ENCODE measurements around the gene HMGCS2. TPM values are rescaled to one million over a fixed set of nuclear protein-coding genes. Genes with fewer than 3 reads are reported as not detected.

The HMGCS2 gene
- total and polyA plus RNA-seq, 10 of the 15 experiments (the other 5 are each of a cell fraction or from before 2014, with no cell fraction given), result 0.49 TPM; not detected in 9

- intact Hi-C loops (cut with micrococcal nuclease; ENCODE audit: unreplicated experiment), result no loop called here
- in situ Hi-C loops (cut with MboI), result no loop called here
- DNase-seq (ENCODE audit: low read depth, low spot score), result no peak
- 30% methylated on average over 1 of the region's 1 CpG for WGBS (ENCODE audit: insufficient coverage, insufficient replicate concordance, low lambda C conversion rate, missing lambda C conversion rate)
- no peak for TF ChIP-seq EZH2 (IDR thresholded peaks at IDR 0.05; ENCODE audit: borderline replicate concordance, control insufficient read depth, low read depth, low read length)
- no peak for TF ChIP-seq PML (IDR thresholded peaks at IDR 0.05; ENCODE audit: low read length)
- no peak for TF ChIP-seq MAX (IDR thresholded peaks at IDR 0.05; ENCODE audit: low read depth, low read length)
- TF ChIP-seq LARP7 (IDR thresholded peaks at IDR 0.05), result no peak
- TF ChIP-seq ZZZ3 (IDR thresholded peaks at IDR 0.05; ENCODE audit: control insufficient read depth, insufficient read length, low read depth), result no peak
- TF ChIP-seq BCL11A (IDR thresholded peaks at IDR 0.05; ENCODE audit: low read depth, low read length), result no peak
- TF ChIP-seq IRF4 (IDR thresholded peaks at IDR 0.05; ENCODE audit: low read depth, low read length), result no peak
- TF ChIP-seq ATF7 (IDR thresholded peaks at IDR 0.05; ENCODE audit: low read depth), result no peak
- Histone ChIP-seq H3K4me3 (no peak overlapping the region), H3K79me2 (ENCODE audit: control insufficient read depth, insufficient read depth, low read length) (no peaks in the 10 kb centered on the region), H3K9ac (ENCODE audit: control insufficient read depth, insufficient read depth, low read length) (no peak overlapping the region), H3K9me3 (replicated peaks; ENCODE audit: control insufficient read depth, insufficient read depth, low read length) (no peaks in the 10 kb centered on the region), H3K27me3 (replicated peaks in 1 of 2; ENCODE audit: control insufficient read depth in 2 of 2, insufficient read depth in 2 of 2, low read length in 1 of 2) (no peaks in the 10 kb centered on the region), H3K4me2 (ENCODE audit: control insufficient read depth, insufficient read depth) (no peak overlapping the region), H2AFZ (ENCODE audit: control insufficient read depth, low read depth, low read length) (no peak overlapping the region), H3K4me1 (ENCODE audit: control insufficient read depth, insufficient read depth, low read length) (no peaks in the 10 kb centered on the region), H4K20me1 (ENCODE audit: control insufficient read depth, insufficient read depth) (no peaks in the 10 kb centered on the region), H3K27ac (ENCODE audit: control insufficient read depth, insufficient read depth) (no peak overlapping the region), H3K36me3 (ENCODE audit: control insufficient read depth in 2 of 2, insufficient read depth in 2 of 2, low read length in 1 of 2) (no peaks in the 10 kb centered on the region)
- CTCF ChIA-PET, result no interaction called here
- POLR2A ChIA-PET, result no interaction called here
- ATAC-seq, result no peak
- SMC1A ChIA-PET (ENCODE audit: uncharacterized antibody, unreplicated experiment), result no interaction called here
- BruUV-seq (replicated peaks), result no TSS peak
- no peak for FAIRE-seq
- RAD21 ChIA-PET (ENCODE audit: unreplicated experiment), result no interaction called here
These were observed 6.3 kb downstream of the HMGCS2 start for GRCh38 chr1:119762409-119762808.

GRCh38 chr1:119758584-119758983, 10.1 kb downstream of the HMGCS2 start:
- Histone ChIP-seq H3K4me2 (ENCODE audit: control insufficient read depth, insufficient read depth) (no peak overlapping the region), H4K20me1 (ENCODE audit: control insufficient read depth, insufficient read depth) (no peaks in the 10 kb centered on the region), H3K4me3 (no peak overlapping the region), H2AFZ (ENCODE audit: control insufficient read depth, low read depth, low read length) (no peak overlapping the region), H3K36me3 (ENCODE audit: control insufficient read depth in 2 of 2, insufficient read depth in 2 of 2, low read length in 1 of 2) (no peaks in the 10 kb centered on the region), H3K27me3 (replicated peaks in 1 of 2; ENCODE audit: control insufficient read depth in 2 of 2, insufficient read depth in 2 of 2, low read length in 1 of 2) (peaks cover 0 to 3% of the 10 kb centered on the region in 2 experiments; a peak in 1 of 4 replicates), H3K9me3 (replicated peaks; ENCODE audit: control insufficient read depth, insufficient read depth, low read length) (no peaks in the 10 kb centered on the region), H3K9ac (ENCODE audit: control insufficient read depth, insufficient read depth, low read length) (no peak overlapping the region), H3K4me1 (ENCODE audit: control insufficient read depth, insufficient read depth, low read length) (no peaks in the 10 kb centered on the region), H3K79me2 (ENCODE audit: control insufficient read depth, insufficient read depth, low read length) (no peaks in the 10 kb centered on the region), H3K27ac (ENCODE audit: control insufficient read depth, insufficient read depth) (no peak overlapping the region)
- ChIA-PET CTCF (interaction anchor here (1.0 kb wide), 1 partner anchor 14 kb away, joined by 3 read pairs; no protein-coding TSS in a partner anchor), RAD21 (ENCODE audit: unreplicated experiment) (no interaction called here), SMC1A (ENCODE audit: uncharacterized antibody, unreplicated experiment) (no interaction called here), POLR2A (no interaction called here)
- DNase-seq (ENCODE audit: low read depth, low spot score), result no peak
- no TSS peak for BruUV-seq (replicated peaks)
- in situ Hi-C loops (cut with MboI) (no loop called here), intact Hi-C loops (cut with micrococcal nuclease; ENCODE audit: unreplicated experiment) (no loop called here)
- FAIRE-seq, result no peak
- TF ChIP-seq FOXK2 (IDR thresholded peaks at IDR 0.05) (no peak), BHLHE40 (IDR thresholded peaks at IDR 0.05; ENCODE audit: borderline replicate concordance in 1 of 2, low read depth in 2 of 2, low read length in 1 of 2) (no peak), SMC3 (IDR thresholded peaks at IDR 0.05; ENCODE audit: borderline replicate concordance, low read length) (no peak), KAT2A (conservative IDR thresholded peaks at IDR 0.05; ENCODE audit: control insufficient read depth, low read depth, low read length) (no peak), POLR2AphosphoS5 (IDR thresholded peaks at IDR 0.05; ENCODE audit: low read length) (no peak), CHD4 (IDR thresholded peaks at IDR 0.05) (no peak), SRF (IDR thresholded peaks at IDR 0.05; ENCODE audit: low read depth in 2 of 2, low read length in 2 of 2) (no peak), PAX8 (IDR thresholded peaks at IDR 0.05) (no peak)
- 0% methylated on average over 3 of the region's 3 CpGs for WGBS (ENCODE audit: insufficient coverage, insufficient replicate concordance, low lambda C conversion rate, missing lambda C conversion rate)
- no peak for ATAC-seq
